WI38 (cell line): Measurements from ENCODE around the gene CPNE4.

ENCODE experiments used
- H3K4me3 ChIP-seq: 2 replicates; pipeline ENCODE4 v1.5.1; 2011; ENCODE audit warnings: low read depth, mild to moderate bottlenecking, control low read depth, low read length
- CTCF ChIP-seq: IDR thresholded peaks from 2 replicates; pipeline ENCODE4 v1.5.1; 2012; ENCODE audit warnings: low read depth, mild to moderate bottlenecking, control low read depth, low read length

Gene CPNE4

GRCh38 chr3:131530388-131530787 lies 504.4 kb downstream of the CPNE4 start:
- H3K4me3 ChIP-seq = no peak overlapping the region
- no peak for TF ChIP-seq CTCF

- no peak for TF ChIP-seq CTCF
- H3K4me3 ChIP-seq = peak overlapping the region; percentile 15; the same call in 1 of the 2 replicates
Observed at GRCh38 chr3:131526801-131527347, 507.9 kb downstream of the CPNE4 start.

- no peak overlapping the region for H3K4me3 ChIP-seq
Observed at GRCh38 chr3:131518680-131519079, 516.1 kb downstream of the CPNE4 start.

GRCh38 chr3:131505421-131505820 lies 529.4 kb downstream of the CPNE4 start:
- no peak overlapping the region for H3K4me3 ChIP-seq
- TF ChIP-seq CTCF = no peak

More at GRCh38 chr3:131518680-131519079, 516.1 kb downstream of the CPNE4 start:
- no peak for TF ChIP-seq CTCF

GRCh38 chr3:131503320-131503635 lies 531.5 kb downstream of the CPNE4 start:
- H3K4me3 ChIP-seq = peak overlapping the region; percentile 75
- no peak for TF ChIP-seq CTCF

- H3K4me3 ChIP-seq = peak within 1 kb of the TSS; percentile 75
- TF ChIP-seq CTCF = no peak
Observed at GRCh38 chr3:131502530-131503319, 532.1 kb downstream of the CPNE4 start, which contains the start of gene MRPL3. Gene MRPL3 (minus strand): TSS chr3:131502971. CDS start chr3:131502821, 150 bp downstream.

GRCh38 chr3:131501949-131502348 lies 532.9 kb downstream of the CPNE4 start:
- no peak for TF ChIP-seq CTCF
- peak overlapping the region; percentile 75 for H3K4me3 ChIP-seq
